Measurements from ENCODE around the gene FAH.

Gene FAH

DNA sequence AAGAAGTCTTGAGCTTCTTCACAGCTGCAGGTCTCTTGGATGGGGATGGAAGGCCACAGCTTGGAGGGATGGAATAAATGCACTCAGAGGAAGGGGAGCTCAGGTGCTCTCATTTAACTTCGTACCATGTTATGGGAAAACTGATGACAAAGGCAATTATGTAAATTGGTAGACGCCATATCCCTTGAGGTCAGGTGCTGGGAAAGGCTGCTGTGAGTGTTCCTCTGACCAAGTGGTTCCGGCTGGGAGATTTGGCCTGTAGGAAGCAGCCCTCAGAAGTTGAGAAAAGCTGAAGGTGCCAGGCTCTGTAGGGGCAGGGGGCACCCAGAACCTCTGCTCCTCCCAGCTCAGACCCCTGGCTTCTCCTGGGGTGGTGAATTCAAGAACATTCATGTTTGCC, 47.1 kb downstream of the FAH start:
- DNase-seq (ENCODE audit: low read depth) = no peak

DNA sequence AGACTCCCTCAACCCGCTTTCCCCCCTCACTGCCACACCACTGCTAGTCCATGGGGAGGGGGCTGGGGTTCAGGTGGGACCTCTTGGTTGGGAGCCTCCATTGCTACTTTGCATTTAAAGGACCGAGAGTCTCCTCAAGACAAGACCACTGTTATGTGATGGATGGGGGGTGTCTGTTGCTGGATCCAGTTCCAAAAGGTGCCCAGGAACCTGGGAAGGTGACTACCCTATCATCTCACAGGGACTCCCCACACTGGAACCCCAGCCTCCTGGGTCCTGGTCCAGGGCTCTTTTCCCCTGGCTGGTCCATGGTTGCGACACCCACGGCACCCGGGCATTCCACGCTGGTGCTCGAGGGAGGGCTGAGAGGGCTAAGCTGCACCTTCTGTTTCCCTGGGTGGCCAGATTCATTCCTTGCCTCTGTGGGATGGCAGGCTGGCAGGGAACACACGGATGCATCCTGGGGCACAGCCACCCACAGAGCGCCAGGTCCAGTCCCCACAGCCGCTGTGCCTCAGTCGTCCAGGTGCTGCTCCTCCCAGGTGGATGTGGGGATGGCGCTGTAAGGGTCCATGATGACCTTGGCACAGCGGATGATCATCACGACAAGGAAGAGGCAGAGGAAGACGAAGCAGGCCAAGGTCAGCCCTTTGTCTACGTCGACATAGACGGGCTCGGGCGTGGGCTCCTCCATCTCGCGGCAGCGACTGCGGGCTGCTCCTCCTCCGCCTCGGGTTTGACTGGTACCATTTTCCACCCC, 48.6 kb downstream of the FAH start:
- DNase-seq (ENCODE audit: low read depth) = no peak

DNA sequence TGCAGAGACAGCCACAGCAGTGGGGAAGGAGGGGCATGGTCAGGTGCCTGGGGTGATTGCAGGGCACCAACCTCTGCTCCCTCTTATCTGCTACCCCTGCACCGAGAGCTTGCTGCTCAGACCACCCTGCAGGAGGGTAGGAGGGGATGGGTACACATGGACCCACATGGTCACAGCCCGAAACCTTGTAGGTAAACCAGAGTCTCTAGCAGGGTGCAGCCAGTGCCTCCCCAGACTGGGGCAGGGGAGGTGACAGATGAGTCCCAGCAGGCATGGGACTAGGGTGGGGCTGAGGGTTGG, 49.2 kb downstream of the FAH start:
- DNase-seq (ENCODE audit: low read depth) = no peak

DNA sequence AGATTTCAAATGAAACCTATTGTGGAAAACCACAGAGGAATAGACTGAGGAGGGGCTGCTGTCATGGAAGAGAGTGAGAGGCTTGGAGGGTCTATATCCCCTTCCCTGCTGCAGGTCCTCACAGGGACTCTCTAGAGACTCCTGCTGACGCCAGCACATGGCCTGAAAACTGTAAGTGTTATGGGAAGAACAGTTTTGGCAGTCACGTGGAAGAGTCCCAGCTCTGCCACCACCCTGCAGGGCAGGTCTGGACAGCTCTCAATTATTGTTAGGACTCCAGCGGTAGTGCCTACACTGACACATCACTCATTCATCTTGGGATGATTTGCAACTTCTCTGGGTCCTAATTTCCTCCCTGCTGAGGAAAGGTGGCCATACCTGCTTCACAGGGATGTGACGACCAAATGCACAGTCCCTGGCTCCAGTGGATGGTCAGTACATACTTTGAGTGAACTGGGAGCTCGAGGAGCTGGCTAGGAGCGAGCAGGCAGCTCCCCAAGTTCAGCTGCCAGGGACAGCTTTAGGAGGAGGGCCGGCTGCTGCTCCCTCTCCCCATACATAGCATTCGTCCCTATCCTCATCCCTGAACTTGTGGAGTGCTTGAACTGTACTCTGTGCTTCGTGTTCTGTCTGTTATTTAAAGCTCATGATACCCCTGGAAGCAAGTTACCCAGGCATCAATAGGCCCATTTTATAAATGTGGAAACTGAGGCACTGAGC, 50.0 kb downstream of the FAH start:
- DNase-seq (ENCODE audit: low read depth) = no peak

DNA sequence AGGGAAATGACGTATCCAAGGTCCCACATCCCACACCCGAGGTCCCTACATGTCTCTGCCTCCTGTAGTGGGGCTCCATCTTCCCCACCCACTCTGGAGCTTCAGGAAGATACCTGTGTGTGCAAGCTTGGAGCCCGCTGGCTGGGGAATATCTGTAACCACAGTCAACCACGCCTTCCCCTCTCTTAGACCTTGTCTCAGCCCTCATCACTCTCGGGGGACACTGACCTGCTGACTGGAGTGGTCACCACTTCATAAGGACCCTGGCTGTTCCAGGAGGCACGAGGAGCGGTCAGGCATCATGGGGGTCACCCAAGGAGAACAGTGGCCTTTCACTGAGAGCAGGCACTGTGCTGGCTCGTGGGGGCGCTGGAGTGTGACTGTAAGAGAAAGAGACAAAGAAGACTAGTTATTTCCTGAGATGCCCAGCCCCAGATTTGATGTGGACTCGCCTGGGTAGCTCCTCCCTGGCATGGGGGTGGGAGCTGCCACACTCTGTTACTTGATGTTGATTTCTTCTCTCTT, 50.6 kb downstream of the FAH start:
- no peak for DNase-seq (ENCODE audit: low read depth)

DNA sequence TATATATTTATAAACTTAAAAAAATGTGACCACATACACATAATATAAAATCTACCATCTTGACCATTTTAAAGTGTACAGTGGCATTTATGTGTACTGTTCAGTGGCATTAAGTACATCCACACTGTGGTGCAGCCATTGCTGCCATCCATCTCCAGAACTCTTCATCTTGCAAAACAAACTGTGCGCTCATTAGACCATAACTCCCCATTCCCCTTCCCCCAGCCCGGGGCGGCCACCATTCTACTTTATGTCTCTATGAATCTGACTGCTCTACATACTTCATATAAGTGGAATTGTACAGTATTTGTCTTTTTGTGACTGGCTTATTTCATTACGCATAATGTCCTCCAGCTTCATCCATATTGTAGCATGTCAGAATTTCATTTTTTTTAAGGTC, 51.4 kb downstream of the FAH start:
- no peak for DNase-seq (ENCODE audit: low read depth)

DNA sequence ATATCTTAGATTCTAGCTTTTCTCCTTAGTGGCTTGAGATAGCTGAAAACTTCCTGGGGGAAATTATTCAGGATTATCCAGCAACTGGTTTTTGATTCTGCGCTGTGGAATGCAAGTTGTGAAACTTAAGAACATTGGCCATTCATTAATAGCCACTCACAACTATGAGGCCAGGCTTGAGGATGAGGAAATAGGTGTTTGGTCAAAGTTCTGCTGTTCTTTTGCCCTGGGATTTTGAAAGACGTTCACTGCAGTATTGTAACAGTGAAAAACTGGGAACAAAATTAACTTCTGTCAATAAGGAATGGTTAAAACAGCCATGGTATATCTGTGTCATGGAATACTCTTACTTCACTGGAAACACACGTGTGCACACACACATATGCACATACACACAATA, 55.1 kb downstream of the FAH start:
- no peak for DNase-seq (ENCODE audit: low read depth)

DNA sequence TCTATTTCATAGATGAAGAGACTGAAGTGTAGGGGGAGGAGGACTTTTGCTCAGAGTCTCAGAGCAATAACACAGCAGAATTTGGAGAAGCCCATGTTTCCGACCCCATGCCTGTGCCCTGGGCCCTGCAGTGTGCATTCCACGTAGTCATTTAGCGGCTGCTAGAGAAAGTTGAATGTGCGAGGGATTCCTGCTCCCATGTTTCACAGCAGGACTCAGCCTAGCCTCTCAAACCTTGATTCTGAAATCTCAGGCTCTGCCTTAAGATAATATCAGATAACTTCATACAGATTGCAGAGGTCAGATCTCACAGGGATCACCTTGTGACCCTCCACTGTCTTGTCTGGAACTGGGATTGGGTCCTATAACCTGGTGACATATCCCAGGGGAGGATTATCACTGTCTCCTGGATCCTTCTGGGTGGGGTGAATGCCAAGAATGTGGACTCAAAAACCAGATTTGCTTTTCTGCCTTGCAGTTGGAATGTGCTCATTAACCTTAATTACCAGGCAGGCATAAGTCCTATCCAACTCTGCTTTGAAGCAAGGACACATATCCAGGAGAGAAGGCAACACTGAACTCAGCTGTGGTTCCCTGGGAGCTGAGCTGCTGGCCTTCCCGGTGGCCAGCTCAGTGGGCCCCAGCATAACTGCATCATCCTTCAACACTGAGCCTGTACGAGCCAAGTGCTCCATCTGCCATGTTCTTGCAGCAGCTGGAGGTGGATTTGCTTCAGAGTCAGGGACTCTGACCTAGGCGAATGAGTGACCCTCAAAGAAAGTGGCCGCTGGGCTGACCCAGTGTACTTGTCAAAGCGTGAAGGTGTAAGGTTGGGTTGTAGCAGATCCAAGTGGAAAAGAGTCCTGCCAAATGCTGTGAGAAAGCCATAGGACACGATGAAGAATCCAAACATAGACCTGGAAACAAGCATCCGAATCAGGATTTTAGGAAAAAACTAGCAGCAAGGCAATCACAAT, 56.2 kb downstream of the FAH start:
- no peak for DNase-seq (ENCODE audit: low read depth)

DNA sequence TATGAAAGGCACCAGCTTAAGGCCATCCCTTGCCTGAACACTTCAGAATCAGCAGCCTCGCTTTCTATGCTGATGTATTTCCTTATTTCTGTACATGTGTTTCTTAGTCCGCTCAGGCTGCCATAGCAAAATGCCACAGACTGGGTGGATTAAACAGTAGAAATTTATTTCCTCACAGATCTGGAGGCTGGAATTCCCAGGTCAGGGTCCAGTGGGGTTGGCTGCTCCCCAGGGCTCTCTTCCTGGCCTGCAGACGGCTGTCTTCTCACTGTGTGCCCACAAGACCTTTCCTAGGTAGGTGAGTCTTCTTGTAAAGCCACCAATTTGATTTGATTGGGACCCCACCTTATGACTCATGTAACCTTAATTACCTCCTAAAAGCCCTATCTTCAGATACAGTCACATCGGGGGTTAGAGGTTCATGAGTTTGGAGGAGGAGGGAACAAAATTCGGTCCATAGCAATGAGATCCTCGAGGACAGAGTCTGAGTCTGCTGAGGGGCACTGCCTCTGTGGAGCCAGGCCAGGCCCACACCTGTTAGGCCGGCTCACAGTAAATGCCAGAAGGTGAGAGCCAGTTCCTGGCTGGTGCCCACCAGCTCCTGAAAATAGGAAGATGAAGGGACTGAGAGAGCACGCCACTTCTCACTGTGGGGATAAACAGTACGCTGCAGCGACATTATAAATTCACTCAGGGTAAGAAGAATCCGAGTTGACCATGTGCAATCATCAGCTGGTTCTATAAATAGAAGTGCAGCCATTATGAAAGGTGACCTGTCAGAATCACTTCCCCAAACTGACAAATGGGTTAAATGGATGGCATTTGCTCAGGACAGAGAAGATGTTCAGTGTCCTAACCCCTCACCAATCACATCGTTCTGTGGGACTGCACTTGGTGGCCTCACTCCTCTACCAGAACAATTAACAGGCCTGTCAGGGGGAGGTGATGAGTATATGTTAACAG, 58.1 kb downstream of the FAH start:
- no peak for DNase-seq (ENCODE audit: low read depth)

DNA sequence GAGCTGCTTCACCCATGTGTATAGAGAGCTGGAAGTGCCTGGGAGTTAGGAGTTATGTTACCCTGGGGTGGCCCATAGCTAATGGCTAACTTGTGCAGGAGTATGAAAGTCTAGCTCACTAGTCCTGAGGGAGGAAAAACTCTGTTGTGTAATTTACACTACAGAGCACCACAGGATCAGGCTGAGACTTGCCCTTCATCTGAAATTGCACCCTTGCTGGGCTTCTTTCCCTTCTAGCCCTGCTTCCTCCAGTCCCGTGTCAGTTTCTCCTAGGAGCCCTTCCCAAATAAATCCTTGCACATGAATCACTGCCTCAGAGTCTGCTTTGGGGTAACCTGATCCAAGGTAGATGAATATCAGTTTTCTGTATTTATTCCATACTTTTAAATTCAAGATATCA, 59.2 kb downstream of the FAH start:
- DNase-seq (ENCODE audit: low read depth) = no peak

DNA sequence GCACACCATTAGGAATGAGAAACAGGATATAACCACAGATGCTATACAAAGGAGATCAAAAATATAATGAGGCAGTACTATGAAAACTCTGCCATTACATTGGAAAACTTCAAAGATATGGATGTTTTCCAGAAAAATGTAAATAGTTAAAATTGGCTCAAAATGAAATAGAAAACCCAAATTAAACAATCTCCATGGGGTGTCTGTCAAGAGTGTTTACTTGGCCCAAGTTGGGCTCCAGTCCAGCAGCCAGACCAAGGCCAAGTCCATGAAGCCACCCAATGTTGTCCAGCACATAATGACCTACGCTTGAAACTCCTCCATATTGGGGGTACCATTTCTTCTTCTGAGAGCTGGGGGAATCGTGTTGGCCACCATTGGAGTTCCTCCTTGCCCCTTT, 62.1 kb downstream of the FAH start:
- DNase-seq (ENCODE audit: low read depth) = no peak

DNA sequence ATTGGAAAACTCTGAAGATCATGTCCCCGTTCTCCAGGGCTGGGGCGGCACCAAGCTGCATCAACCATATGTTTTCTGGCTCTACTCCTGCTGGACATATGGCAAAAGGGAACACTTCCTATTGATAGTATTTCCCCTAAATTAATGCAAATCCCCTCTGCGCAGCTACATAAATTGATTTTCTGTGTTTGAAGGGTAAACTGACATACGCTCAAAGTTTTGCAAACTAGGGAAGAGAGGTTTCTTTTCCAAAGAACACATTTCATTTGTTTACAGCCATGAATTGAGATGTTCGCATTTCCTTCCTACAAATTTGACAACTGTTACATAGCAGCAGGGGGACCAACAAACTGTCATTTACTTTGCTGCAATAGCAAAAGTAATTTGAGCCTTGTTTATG, 63.3 kb downstream of the FAH start:
- no peak for DNase-seq (ENCODE audit: low read depth)

DNA sequence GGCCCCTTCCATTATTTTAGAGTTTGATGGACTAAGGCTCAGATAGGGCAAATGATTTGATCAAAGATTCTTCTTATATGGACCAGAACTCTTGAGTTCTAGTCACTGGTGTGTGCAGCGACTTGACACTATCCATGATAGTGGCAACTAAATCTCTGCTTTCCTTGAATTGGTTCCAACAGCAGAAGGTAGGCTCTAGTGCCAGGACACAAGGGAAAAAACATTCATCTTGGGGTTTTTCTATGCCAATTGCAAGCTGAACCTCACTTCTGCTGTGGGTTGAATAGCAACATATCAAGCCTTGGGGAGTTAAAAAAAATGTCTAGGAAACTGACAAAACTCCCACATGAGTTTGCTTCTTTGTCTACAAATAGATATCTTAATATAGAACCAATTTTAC, 64.1 kb downstream of the FAH start:
- DNase-seq (ENCODE audit: low read depth) = no peak

DNA sequence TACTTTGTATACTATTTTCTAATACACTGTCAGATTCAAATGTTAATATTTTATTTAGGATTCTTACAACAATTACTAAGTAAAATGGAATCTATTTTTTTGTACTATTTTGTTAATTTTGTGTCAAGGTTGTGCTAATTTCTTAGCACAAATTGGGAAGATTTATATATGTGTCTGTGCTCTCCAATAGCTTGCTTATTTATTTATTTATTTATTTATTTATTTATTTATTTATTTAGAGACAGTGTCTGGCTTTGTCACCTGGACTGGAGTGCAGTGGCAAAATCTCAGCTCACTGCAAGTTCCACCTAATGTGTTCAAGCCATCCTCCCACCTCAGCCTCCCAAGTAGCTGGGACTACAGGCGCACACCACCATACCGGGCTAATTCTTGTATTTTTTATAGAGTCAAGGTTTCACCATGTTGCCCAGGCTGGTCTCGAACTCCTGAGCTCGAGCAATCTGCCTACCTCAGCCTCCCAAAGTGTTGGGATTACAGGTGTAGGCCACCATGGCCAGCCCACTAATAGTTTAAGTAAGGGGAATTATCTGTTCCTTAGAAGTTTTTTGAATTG, 64.6 kb downstream of the FAH start:
- no peak for DNase-seq (ENCODE audit: low read depth)

DNA sequence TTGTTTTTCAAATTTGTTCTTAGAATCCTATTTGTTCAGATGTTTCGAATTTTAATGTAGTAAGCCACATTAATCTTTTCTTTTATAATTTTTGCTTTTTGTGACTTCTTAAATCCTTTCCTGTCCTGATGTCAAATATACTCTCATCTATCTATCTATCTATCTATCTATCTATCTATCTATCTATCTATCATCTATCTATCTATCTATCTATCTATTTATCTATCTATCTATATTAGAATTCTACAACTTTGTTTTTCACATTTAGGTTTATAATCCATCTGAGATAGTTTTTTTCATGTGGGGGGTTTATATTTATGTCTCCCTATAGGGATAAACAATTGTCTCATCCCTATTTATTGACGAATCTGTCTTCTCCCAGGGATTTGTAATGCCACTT, 67.2 kb downstream of the FAH start:
- no peak for DNase-seq (ENCODE audit: low read depth)

DNA sequence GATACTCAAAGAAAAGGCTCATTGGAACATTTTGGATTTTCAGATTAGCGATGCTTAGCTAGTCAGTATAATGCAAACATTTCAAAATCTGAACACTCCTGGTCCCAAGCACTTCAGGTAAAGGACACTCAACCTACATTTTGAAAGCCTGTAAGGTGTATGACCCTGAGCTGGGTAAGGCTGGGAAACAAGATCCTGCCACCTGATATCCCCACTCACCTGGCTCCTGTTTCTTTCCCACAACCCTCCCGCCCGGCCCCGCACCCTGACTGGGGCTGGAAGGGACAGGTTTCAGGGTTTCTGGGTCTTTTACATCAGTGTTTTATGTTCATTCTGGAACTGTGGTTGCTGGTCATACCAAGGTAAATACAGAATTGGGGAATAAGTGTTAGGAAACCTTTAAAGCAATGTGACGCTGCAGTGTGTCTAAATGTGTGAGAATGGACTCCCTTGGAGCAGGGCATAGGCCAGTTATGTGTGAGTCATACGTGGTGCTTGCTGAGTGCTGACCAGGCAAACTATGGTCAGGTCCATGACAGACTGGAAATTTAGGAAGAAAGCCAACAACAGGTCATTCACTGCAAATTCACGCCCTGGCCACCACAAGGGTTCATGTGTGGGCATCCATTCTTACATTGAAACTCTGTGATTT, 76.3 kb downstream of the FAH start:
- no peak for DNase-seq (ENCODE audit: low read depth)

DNA sequence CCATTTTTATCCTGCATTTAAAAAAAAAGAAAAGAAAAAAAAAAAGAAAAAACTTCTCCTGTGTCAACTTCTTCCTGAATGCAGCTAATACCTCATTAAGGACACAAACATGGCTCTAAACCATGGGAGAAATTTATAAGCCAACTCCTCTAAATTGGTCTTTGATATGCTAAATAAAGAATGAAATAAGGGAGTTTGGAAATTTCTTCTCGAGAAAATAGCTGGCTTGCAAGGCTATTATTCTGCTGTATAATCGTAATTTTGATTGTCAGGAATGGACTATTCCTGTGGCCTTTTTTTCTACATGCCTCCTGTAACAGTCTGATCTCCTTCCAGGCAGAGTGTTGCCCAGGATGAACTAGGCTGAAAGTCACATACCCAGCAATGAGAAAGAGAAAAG, 78.6 kb downstream of the FAH start:
- DNase-seq (ENCODE audit: low read depth) = no peak

DNA sequence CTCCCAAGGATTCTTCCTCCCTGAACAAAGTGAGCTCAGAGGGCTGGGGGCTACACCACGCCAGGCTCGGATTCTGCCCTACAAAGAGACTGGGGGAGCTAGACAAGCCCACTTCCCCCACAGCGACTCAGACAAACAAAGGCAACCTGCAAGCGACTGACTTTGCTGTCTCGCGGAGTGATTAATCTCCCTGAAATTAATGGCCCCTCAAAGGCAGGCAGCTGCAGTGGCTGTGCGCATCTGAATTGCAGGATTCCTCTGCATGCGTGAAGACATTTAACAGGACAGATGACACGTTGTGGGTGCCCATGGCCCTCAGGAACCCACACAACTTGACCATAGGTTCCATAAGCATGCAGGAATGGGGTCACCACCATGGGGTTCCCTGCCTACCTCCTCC, 80.8 kb downstream of the FAH start:
- DNase-seq (ENCODE audit: low read depth) = no peak

DNA sequence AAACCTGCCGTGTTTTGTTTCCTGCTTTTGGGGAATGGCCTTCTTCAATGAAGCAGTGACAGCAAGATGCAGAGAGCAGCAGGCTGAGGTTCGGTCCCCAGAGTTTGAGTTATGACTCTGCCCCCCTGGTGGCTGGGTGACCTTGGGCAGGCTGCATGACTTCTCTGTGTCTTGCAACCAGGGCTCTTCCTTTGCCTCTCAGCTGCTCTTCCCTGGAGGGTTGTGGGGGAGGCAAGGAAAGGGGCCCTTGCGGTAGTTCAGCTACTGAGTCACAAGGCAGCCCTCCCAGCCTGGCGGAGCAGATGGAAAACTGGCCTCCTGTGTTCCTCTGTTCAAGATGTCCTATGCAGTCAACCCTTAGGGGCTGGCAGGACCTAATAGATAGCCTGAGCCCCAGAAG, 82.1 kb downstream of the FAH start:
- DNase-seq (ENCODE audit: low read depth) = no peak
